Aorta (tissue), 4 donors: ENCODE data around the gene RAP1GDS1. TPM values are rescaled to one million over a fixed set of nuclear protein-coding genes. Genes with fewer than 3 reads are reported as not detected.

Source experiments
- polyA plus RNA-seq, 2 donors: library from polyadenylated mRNA; stranded (reverse); fragments of 200-250 nt; gene quantifications; one replicate each; pipeline ENCODE4 v1.2.3, GENCODE V29; 2013
- total RNA-seq, 2 donors: library from RNA; stranded (reverse); fragmentation: NEBNext Ultra II Directional; extraction: Animal tissue kit (Norgen Biotek cat#: 25700); gene quantifications; one replicate each; pipeline ENCODE4 v1.2.1, GENCODE V29; 2021
- donor health status: healthy with polysubstance abuse.
- donor health status: Bipolar disorder and iron deficiency.
- donor health status: DM: no; HTN: no; CAD: no.
- donor health status: DM: yes; HTN: yes; CAD: no.

The RAP1GDS1 gene
- total and polyA plus RNA-seq, 4 donors, result 13.7 to 35.3 (median 26.4) TPM

Other genes starting within 250 kb of the RAP1GDS1 start
- under 1 TPM; 0.33 to 0.65 TPM for gene STPG2, start 117.9 kb upstream of the RAP1GDS1 start, total RNA-seq
- under 1 TPM in 1 of 2 donors, not detected in 1; 0.10 TPM for gene STPG2, start 117.9 kb upstream of the RAP1GDS1 start, polyA plus RNA-seq